GM18861 (cell line): ENCODE measurements around the gene RTF1.
"Not testable (repeated sequence)": the region's sequence is repeated elsewhere in the genome, so short reads cannot be mapped to it uniquely, and the experiment has no call there.

ENCODE experiments used
- ATAC-seq: cut with Tn5 transposase; IDR thresholded peaks from one replicate; pipeline ENCODE4 v1.9.1; 2021; ENCODE audit not compliant: unreplicated experiment

Gene RTF1

DNA sequence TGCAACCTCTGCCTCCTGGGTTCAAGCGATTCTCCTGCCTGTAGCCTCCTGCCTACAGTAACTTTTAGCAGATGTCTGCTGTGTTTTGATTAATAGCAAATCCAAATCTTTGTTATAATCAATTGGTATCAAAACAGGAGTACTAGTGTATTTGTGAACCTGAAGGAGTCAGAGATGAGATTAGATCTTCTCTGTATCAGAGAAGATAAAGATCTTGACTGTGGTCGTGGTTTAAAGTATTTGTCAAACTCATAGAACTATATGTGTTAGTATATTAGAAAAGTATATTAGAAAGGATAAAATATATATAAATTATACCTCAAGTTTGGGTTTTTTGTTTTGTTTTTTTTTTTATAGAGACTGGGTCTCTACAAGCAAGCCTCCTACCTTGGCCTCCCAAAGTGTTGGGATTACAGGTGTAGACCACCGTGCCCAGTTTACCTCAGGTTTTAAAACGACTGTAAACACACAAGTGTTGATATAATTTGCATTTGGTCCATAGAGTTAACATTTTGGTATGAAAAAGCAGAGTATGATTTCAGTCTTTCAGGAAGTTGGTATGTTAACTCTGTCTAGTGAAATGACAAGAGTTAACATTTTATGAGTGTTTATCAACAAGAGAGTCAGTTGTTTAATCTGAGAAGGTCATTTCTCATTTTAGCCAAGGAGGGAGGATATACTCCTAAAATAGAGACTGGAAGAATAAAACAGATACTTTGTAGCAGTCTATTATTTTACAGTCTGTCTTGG is 18.3 kb downstream of the RTF1 start:
- no peak for ATAC-seq

DNA sequence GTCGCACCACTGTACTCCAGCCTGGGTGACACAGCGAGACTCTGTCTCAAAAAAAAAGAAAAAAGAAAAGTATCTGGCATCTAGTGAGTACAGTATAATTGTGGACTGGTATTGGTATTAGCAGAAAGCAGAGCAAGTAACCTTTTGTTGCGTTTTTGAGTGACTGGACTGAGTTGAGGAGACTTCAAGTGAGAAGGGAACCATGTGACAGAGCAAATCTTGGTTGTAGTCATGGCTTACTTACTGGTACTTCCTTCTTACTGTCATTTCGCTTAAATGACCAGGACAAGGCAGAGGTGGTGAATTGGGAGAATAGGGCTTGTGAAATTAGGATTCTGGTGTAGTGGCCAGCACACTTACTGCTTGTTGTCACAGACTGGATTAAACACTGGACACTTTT is 20.6 kb downstream of the RTF1 start:
- no peak for ATAC-seq

DNA sequence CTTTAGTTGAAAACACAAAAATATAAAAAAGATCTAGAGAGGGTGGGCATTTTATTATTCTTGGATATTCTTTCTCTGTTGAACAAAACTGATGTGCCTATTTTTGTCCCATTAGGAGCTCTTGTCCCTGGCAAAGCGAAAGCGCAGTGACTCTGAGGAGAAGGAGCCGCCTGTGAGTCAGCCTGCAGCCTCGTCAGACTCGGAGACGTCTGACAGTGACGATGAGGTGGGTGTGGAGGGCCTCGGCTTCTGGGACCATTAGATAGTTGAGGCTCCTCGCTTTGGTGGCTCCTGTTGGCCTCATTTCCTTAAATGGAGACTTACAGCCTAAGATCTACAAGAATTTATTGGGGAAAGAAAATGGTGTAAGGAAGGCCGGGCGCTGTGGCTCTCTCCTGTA is 21.3 kb downstream of the RTF1 start:
- ATAC-seq: no peak

DNA sequence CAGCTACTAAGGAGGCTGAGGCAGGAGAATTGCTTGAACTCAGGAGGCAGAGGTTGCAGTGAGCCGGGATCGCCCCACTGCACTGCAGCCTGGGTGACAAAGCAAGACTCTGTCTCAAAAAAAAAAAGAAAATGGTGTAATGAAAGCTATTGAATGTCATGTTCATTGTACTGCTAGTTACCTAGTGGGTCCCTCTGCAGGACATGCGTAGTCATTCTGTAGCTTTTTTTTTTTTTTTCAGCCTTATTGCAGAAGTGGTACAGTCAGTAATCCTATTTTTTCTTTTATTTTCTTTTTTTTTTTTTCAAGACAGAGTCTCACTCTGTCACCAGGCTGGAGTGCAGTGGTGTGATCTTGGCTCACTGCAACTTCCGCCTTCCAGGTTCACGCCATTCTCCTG is 21.9 kb downstream of the RTF1 start:
- ATAC-seq: not testable (repeated sequence)

DNA sequence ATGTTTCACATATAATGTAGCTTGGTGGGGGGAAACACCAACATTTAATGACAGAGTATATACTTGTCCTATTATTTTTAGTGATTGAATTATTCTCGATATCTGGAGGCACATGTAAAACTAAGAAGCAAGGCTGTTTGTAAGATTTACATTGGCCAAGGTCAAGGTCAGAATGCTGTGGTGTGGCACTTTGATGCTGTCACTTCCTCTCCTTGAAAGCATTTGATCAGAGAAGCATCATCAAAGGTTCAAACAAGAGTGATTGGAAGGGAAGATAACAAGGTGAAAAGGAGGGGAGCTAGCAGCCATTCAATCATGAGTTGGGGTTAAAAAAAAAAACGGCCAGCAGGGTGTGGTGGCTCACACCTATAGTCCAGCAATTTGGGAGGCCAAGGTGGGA is 26.4 kb downstream of the RTF1 start:
- ATAC-seq: no peak

DNA sequence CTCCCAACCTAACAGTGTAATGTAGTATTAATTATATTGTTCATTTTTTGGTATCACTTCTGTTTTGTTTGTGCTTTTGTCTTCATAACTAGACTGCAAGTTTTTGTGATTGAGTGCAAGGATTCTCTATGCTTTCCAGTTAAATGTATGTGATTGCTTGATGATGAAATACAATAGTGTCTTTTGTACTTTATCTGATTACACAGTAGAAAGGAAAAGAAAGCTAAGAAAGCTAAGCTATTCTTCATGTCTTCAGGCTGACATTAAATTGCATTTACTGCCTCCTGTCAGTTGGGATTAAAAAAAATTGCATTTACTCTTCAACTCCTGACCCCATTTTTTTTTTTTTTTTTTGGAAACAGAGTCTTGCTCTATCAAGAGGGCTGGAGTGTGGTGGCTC is 28.5 kb downstream of the RTF1 start:
- no peak for ATAC-seq

DNA sequence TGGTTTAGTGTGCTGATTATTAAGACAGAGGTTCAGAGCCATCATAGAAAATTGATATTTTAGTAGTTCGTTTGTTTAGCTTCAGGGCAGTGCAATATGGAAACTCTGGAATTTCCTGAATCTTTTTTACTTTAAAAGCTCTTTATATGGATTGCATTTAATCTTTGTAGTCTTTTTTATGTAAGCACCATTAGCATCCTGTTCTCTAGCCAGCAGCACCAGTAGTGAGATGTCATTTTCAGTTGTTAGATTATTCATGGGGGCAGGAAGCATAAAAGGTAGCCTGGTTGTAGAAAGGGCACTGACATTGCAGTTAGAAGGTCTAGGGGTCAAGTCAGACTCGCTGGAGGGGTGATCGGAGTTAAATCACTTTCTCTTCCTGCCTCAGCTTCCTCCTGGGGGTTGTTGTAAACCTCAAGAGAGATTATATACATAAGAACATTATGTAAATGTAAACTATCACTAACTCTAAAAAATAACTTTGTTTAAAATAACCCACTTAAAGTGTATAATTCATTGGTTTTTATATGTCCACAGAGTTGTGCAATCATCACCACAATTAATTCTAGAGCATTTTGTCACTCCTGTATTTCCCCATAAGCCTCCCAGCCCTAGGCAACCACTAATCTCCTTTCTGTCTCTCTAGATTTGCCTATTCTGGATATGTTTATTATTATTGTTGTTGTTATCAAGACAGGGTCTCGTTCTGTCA is 45.3 kb downstream of the RTF1 start:
- ATAC-seq: no peak

DNA sequence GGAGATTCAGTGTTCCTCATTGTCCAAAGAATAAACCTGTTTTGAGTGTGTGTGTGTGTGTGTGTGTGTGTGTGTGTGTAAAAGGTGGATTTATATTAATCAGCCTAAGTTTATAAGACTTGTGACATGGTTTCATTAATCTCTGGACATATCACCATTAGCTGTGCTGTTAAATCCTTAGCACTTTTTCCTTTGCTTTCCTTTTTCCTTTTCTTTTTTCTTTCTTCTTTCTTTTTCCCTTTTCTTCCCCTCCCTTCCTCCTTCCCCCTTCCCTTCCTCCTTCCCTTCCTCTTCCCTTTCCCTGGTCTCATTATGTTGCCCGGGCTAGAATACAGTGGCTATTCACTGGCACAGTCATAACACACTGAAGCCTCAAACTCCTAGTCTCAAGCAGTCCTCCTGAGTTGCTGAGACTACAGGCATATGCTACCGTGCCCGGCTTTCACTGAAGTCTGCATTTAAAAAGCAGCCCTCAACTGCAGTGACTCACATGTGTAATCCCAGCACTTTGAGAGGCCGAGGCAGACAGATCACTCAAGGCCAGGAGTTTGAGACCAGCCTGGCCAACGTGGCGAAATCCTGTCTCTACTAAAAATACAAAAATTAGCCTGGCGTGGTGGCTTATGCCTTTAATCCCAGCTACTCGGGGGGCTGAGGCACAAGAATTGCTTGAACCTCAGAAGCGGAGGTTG is 48.1 kb downstream of the RTF1 start:
- no peak for ATAC-seq

DNA sequence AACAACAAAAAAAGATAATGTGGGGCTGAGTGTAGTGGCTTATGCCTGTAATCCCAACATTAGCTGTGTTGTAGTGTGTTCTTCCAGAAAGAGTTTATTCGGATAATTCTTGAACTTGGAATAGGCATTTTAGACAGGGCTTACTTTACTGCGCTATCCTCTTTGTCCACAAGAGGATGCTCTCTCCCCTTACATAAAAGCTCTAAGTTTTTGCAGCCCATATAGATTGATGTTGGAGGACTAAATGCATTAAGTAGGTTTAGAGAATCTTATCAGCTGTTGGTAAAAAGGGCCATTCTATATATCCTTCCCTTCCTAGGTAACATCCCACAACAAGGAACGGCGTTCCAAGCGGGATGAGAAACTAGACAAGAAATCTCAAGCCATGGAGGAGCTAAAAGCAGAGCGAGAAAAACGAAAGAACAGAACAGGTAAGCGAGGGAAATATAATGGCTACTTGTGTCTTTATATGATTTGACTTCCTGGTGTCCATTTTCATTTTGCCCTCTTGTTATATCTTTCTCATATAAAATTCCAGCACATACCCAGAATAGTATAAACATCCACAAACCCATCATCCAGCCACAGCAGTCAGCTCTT is 49.0 kb downstream of the RTF1 start:
- ATAC-seq: no peak

DNA sequence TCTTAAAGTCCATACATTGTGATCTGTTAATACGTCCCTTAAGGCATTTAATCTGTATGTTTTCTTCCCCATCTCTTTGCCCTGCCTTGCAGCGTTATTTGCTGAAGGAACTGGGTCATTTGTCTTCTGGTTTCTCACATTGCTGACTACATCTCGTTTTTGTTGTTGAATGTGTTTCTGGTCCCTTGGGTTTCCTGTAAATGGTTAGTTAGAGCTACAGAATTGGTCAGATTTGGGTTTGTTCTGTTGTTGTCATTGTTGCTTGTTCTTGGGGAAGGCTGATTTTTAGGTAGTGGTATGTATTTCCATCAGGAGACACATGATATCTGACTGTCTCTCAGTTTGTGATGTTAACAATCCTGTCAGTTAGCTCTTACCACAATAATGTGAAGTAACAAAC is 49.8 kb downstream of the RTF1 start:
- ATAC-seq: no peak

DNA sequence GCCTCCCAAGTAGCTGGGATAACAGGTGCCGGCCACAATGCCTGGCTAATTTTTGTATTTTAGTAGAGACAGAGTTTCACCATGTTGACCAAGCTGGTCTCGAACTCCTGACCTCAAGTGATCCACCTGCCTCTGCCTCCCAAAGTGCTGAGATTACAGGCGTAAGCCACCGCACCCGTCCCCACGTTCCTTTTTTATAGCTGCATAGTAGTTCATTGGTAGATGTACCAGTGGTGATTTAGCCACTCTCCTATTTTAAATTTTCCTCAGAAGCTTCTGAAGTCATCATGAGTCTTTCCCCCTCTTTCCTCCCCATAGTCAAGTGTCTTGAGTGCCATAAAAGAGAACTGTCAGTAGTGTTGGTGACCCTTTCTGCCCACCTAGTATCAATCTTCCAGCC is 52.7 kb downstream of the RTF1 start:
- ATAC-seq: not testable (repeated sequence)

DNA sequence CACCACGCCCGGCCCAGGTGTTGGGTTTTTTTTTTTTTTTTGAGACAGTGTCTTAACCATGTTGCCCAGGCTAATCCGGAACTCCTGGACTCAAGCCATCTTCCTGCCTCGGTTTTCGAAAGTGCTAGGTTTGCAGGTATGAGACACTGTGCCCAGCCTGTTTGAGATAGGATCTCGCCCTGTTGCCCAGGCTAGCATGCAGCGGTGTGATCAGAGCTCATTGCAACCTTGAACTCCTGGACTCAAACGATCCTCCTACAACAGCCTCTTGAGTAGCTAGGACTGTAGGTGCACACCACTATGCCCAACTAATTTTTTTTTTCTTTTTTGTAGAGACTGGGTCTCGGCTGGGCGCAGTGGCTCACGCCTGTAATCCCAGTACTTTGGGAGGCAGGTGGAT is 56.5 kb downstream of the RTF1 start:
- no peak for ATAC-seq

DNA sequence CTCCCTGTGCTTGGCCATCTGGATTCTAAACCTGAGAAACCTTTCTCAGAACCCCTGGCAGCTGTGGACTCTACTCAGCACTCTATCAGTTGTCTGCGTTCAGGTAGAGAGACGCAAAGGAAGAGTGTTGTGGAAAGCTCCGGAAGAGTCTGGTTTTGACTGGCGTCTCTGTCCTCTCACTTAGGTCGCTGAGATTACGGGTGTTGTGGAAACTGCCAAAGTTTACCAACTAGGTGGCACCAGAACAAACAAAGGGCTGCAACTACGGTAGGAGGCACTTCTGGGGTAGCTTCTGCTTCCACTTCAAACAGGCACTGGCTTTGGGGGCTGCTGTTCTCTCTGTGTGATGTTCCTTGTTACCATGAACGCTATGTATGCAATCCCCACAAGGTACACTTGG is 57.5 kb downstream of the RTF1 start:
- no peak for ATAC-seq

DNA sequence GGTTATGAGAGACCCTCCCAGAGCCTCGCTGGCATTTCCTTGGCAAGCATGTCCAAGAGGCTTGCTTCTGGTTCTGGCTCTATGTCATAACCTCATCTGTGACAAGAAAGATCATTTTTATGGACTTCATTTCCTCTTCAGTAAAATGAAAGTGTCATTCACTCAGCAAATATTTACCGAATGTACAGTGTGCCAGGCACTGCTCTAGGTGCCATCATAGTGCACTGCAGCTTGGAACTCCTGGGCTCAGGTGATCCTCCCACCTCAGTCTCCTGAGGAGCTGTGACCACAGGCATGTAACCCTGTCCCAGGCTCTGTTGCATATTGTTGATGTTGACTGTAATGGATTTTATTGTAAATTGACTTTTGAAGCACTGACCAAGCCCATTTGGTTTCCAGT is 58.0 kb downstream of the RTF1 start:
- no peak for ATAC-seq

DNA sequence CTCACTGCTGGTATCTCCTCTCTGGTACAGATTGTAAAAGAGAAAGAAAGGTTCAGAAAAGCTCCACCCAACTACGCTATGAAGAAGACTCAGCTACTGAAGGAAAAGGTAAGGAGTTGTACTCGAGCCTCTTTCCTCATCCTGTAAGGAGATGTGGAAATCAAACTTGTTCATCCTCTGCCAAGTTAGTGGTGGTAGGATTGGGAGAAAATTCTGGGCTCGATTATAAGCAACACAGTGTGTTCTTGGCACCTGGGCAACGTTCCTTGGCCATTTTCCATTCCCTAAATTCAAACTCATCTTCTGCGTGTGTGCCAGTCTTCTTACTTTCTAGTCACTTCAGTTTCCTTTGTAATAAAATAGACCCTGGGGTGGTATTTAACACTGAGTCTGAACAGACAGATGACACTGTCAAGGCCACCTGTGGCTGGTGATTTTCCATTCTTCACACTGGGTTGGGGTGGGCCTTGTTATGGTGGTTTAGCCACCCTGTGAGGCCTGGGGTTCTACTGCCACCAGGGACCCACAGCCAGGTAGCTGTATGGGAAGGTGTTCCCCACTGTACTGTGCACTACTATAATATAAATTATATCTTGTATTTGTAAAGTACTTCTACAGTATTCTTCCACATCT is 59.6 kb downstream of the RTF1 start:
- no peak for ATAC-seq

DNA sequence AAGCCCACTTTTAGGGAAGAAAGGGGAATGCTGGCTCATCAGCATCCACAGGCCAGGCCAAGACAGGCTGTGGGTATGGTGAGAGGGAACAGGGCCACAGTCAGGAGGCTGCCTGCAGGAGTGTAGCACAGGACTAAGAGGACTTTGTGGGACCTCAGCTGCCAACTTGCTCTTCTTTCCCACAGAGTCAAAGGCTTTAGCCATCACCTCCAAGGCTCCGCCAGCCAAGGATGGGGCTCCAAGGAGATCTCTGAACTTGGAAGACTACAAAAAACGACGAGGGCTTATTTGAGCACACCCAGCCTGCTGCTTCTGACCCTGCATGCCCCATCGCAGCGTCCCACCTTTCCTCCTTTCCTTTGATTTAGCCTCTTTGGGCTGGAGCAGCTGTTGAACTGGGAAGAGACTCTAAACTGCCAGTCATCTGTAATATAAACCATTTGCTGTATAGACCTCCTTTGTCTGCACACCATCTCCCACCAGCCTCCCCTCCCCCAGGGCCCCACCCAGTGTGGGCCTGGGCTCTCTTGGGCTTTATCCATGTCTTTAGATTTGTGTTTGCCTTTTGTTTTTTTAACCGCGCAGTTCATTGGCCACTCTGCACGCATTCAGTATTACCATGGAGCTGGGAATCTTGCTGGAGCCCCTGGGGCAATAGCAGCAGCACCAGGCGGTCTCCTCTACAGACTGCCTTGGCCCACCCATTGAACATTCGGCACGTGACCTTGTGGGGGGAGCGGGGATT is 63.7 kb downstream of the RTF1 start:
- no peak for ATAC-seq

DNA sequence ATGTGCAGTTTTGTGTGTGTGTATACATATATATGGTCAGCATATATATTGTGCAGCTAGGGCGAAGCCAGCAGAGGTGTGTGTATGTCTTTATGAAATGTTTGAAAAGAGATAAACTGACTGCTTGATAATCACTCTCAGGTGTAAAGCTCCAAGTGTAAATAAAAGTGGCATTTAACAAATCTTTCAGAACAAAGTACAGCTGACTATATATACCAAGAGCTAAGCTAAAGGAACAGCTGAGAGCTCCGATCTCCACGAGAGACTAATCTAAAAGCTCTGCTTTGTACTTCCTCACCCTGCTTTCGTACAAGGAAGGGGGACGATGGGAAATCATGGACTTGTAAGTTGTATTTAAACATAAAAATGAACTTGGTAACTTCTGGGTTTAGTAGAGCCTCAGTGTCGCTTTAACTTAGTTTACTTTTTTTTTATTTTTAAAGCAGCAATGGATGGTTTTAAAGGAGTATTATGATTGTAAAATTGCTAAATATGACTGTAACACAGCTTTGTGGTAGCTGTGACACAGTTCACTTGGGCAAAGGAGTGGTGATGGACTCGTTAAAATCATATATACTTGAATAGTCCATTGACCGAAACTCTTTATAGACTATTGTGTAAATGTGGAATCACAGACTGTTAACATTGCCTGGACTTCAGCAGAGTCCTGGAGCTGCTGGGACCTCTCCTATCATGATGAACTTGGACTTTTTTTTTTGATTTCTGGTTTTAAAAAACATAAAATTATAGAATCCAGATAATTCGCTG is 65.4 kb downstream of the RTF1 start:
- no peak for ATAC-seq

DNA sequence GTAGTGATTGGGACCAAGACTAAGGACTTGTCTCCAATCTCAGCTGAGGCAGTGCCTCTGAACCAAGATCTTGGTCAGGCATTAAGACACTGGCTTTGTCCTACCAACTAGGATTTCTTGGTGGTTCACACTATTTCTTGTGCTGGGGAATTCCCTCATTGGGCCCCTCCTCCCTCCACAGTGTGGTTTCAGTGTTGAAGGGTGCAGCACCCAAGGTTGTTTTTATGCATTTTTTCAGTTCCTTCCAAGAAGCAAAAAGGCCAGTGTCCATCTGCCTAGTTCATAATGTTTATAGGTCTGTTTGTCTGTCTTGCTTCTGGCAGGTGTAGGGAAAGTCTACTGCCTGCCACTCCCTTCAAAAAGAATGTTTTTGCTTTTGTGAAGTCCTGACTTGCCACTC is 66.2 kb downstream of the RTF1 start:
- ATAC-seq: peak; percentile 57

DNA sequence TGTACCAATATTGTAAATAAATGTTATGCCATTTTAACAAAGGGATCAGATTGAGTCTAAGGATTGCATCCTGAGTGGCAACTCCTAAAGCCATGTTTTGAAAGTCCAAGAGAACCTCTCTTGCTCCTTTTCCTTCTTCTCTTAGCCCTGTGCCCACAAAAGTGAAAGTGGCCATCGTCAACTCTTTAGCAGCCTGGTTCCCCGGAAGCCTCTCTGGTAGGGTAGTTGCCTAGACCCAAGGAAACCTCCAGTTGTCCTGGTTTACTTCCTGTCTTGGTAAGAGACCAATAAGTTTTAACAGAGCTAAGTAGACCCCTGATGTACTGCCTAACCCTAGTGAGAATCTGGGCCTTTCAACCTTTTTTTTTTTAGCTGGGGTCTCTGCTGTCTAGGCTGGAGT is 66.6 kb downstream of the RTF1 start:
- ATAC-seq: no peak
